K562 (cell line): ENCODE data around the gene GNAZ. TPM values are rescaled to one million over a fixed set of nuclear protein-coding genes. Genes with fewer than 3 reads are reported as not detected.
A peak's percentile ranks its signal among the peaks of the same experiment; 100 is the strongest.

Experiments
- ATAC-seq: fragments of 200-7000 bp; cut with Tn5 transposase; 3 replicates; pipeline ENCODE4 v1.9.1; 2020; ENCODE audit warnings: moderate library complexity
- BruUV-seq: library from RNA; stranded (reverse); fragments of 400-500 nt; replicated peaks from 2 replicates; lab custom pipeline; 2021; lab: Mats Ljungman, UMichigan
- CTCF ChIA-PET: fragments of 300-600 bp; formaldehyde crosslinking; extraction: SDS; loops from one replicate; lab custom pipeline; 2021; ENCODE audit warnings: low intra/inter-chr PET ratio; lab: Yijun Ruan, JAX
- POLR2A ChIA-PET: fragments of 300-600, 350-650 bp; sonication (Branson Sonifier 250); formaldehyde crosslinking; extraction: SDS; loops from one replicate; lab custom pipeline; 2021; ENCODE audit warnings: antibody characterized with exemption, inconsistent platforms; lab: Yijun Ruan, JAX
- DNase-seq, 4 experiments: peaks; one replicate each; pipeline versions ENCODE4 v3.0.0 to v3.0.0-alpha.2; 2011 to 2018; ENCODE audit warnings: low spot score in 3 of 4, mixed read lengths in 3 of 4; ENCODE audit errors: extremely low read depth in 1 of 4
- FAIRE-seq: peaks from 2 replicates; lab custom pipeline; 2011; peaks lifted over from hg19 to GRCh38; lab: Jason Lieb, UNC
- H2AFZ ChIP-seq: 2 replicates; pipeline ENCODE4 v1.6.0; 2011; ENCODE audit warnings: low read depth, low read length, control low read depth, inconsistent platforms
- H3K27ac ChIP-seq: fragments of 200-600 bp; 3 replicates; pipeline ENCODE4 v1.8.0; 2011; ENCODE audit warnings: low read depth, mild to moderate bottlenecking, control low read depth, inconsistent platforms, low read length, moderate library complexity, mixed read lengths; ENCODE audit errors: extremely low read depth
- H3K27me3 ChIP-seq, 2 experiments: fragments of 300-600 bp in 1 of 2; 2 replicates in 1 of 2; 3 replicates in 1 of 2; pipeline versions ENCODE4 v1.6.0 to v1.8.0; 2011; ENCODE audit warnings: inconsistent platforms in 2 of 2, low read length in 2 of 2, mild to moderate bottlenecking in 1 of 2, mixed read lengths in 1 of 2, moderate library complexity in 1 of 2; ENCODE audit not compliant: control insufficient read depth in 2 of 2, insufficient read depth in 2 of 2
- H3K36me3 ChIP-seq: fragments of 300-600 bp; 3 replicates; pipeline ENCODE4 v1.8.0; 2011; ENCODE audit warnings: mild to moderate bottlenecking, low read length, inconsistent platforms; ENCODE audit not compliant: control insufficient read depth, insufficient read depth
- H3K4me1 ChIP-seq, 2 experiments: fragments of 200-600 bp in 1 of 2; replicated peaks in 1 of 2; 2 replicates in 1 of 2; 3 replicates in 1 of 2; pipeline versions ENCODE4 v1.5.1 to v1.8.0; 2011; ENCODE audit warnings: inconsistent platforms in 2 of 2, low read length in 2 of 2, mild to moderate bottlenecking in 1 of 2, mixed read lengths in 1 of 2, moderate library complexity in 1 of 2; ENCODE audit not compliant: control insufficient read depth in 2 of 2, insufficient read depth in 2 of 2
- H3K4me2 ChIP-seq: 2 replicates; pipeline ENCODE4 v1.6.1; 2011; ENCODE audit warnings: low read length, control low read depth, inconsistent platforms, mixed read lengths; ENCODE audit not compliant: insufficient read depth
- H3K4me3 ChIP-seq: fragments of 200-600 bp; sonication (generic), shearing (Covaris generic); 2 replicates; pipeline ENCODE4 v1.5.1; 2016; ENCODE audit warnings: control low read depth, inconsistent platforms
- H3K79me2 ChIP-seq: fragments of 200-600 bp; 3 replicates; pipeline ENCODE4 v1.8.0; 2011; ENCODE audit warnings: low read length, inconsistent platforms; ENCODE audit not compliant: control insufficient read depth, insufficient read depth
- H3K9ac ChIP-seq, 2 experiments: 2 replicates each; pipeline versions ENCODE4 v1.6.0 to v1.6.1; 2011; ENCODE audit warnings: low read depth in 2 of 2, low read length in 2 of 2, control low read depth in 1 of 2, inconsistent platforms in 1 of 2, mild to moderate bottlenecking in 1 of 2, mixed read lengths in 1 of 2; ENCODE audit not compliant: insufficient read depth in 1 of 2
- H3K9me1 ChIP-seq: one replicate; pipeline ENCODE4 v1.6.0; 2011; ENCODE audit warnings: inconsistent platforms, mild to moderate bottlenecking, low read length, moderate library complexity; ENCODE audit not compliant: control insufficient read depth, insufficient read depth
- H3K9me3 ChIP-seq: replicated peaks from 2 replicates; pipeline ENCODE4 v1.5.1; 2011; ENCODE audit warnings: low read depth, low read length, inconsistent platforms; ENCODE audit not compliant: control insufficient read depth, insufficient read depth
- H4K20me1 ChIP-seq: replicated peaks from 2 replicates; pipeline ENCODE4 v1.6.1; 2011; ENCODE audit warnings: low read length, inconsistent platforms, mixed read lengths; ENCODE audit not compliant: control insufficient read depth, insufficient read depth
- BCOR ChIP-seq: fragments of 450-650 bp; IDR thresholded peaks from 2 replicates; pipeline ENCODE4 v1.6.1; 2016
- BDP1 ChIP-seq: IDR thresholded peaks from 3 replicates; pipeline ENCODE4 v1.6.1; 2011; ENCODE audit not compliant: insufficient read length, insufficient read depth
- CHCHD3 ChIP-seq: fragments of 250-450 bp; sonication (Bioruptor Pico); IDR thresholded peaks from 2 replicates; pipeline ENCODE4 v2.1.2; 2022; ENCODE audit warnings: mild to moderate bottlenecking
- POLR2H ChIP-seq: IDR thresholded peaks from 2 replicates; pipeline ENCODE4 v1.6.1; 2016; ENCODE audit warnings: missing genetic modification characterization, low read depth, mild to moderate bottlenecking, control low read depth, missing compliant biosample characterization, moderate library complexity
- PRMT5 ChIP-seq: sonication (generic); formaldehyde crosslinking; IDR thresholded peaks from 2 replicates; pipeline ENCODE4 v1.5.0; 2020; ENCODE audit warnings: missing genetic modification reagents
- SMAD3 ChIP-seq: fragments of 450-650 bp; formaldehyde crosslinking; conservative IDR thresholded peaks from 2 replicates; pipeline ENCODE4 v1.4.0; 2020; ENCODE audit warnings: mild to moderate bottlenecking
- U2AF1 ChIP-seq: fragments of 200-400 bp; formaldehyde crosslinking; optimal IDR thresholded peaks from 2 replicates; pipeline ENCODE3; 2017; ENCODE audit warnings: mild to moderate bottlenecking, low read depth, low read length, moderate library complexity
- ZNF354B ChIP-seq: fragments of 250-450 bp; sonication (Bioruptor Pico); IDR thresholded peaks from 2 replicates; pipeline ENCODE4 v1.4.0; 2020
- WGBS: fragments of 100-300 bp; shearing (Covaris generic); methylation state at CpG from one replicate; pipeline ENCODE4 v1.1.6; 2016; ENCODE audit warnings: low coverage, mixed read lengths; ENCODE audit not compliant: insufficient coverage; ENCODE audit errors: missing lambda C conversion rate; 5-methylcytosine and 5-hydroxymethylcytosine counted together
- in situ Hi-C: fragments of 300-500 bp; cut with MboI; formaldehyde crosslinking; loops from 4 replicates; pipeline ENCODE4 v1.15.0; 2018; ENCODE audit warnings: inconsistent platforms, mixed read lengths
- intact Hi-C: fragments of 100-400 bp; cut with micrococcal nuclease; formaldehyde crosslinking; loops from 2 replicates; pipeline ENCODE4 v1.14.2; 2022
- polyA plus RNA-seq, 8 experiments: library from polyadenylated mRNA; depleted of rRNA in 4 of 8; stranded (reverse) in 5 of 8; unstranded in 3 of 8; fragments of >200 nt; fragmentation: Nextera tagmentation in 2 of 8; fragmentation: Illumina TruSeq in 1 of 8; extraction: Ambion mirVana in 2 of 8; extraction: Trizol in 1 of 8; gene quantifications; 2 replicates each; pipeline versions ENCODE4 v1.2.1 to v1.2.3, GENCODE V29; 2011 to 2014; ENCODE audit warnings: inconsistent platforms in 1 of 8, missing spikeins in 1 of 8
- total RNA-seq, 7 experiments: library from RNA; depleted of rRNA in 6 of 7; stranded (reverse); fragments of >200 nt in 6 of 7; fragmentation: Illumina TruSeq in 2 of 7; extraction: Trizol in 2 of 7; gene quantifications; 2 replicates each; pipeline versions ENCODE4 v1.2.1 to v1.2.3, GENCODE V29; 2011 to 2021; ENCODE audit warnings: low replicate concordance in 1 of 7
- TF ChIP-seq, protein P1 (sequence below), 2 experiments: IDR thresholded peaks in 1 of 2; conservative IDR thresholded peaks in 1 of 2; 2 replicates each; pipeline ENCODE4 v1.6.1; 2016; ENCODE audit warnings: low read depth in 2 of 2, mild to moderate bottlenecking in 1 of 2, missing compliant biosample characterization in 1 of 2, missing genetic modification characterization in 1 of 2, moderate library complexity in 1 of 2
- TF ChIP-seq, protein P2 (sequence below): fragments of 200-800 bp; sonication (Bioruptor generic); IDR thresholded peaks from 2 replicates; pipeline ENCODE4 v1.6.1; 2017; ENCODE audit warnings: missing genetic modification characterization, missing compliant biosample characterization
- TF ChIP-seq, protein P3 (sequence below), 2 experiments: IDR thresholded peaks; 2 replicates each; pipeline ENCODE4 v1.6.1; 2011; ENCODE audit warnings: borderline replicate concordance in 1 of 2, control low read depth in 1 of 2, low read depth in 1 of 2, low read length in 1 of 2, mild to moderate bottlenecking in 1 of 2, mixed read lengths in 1 of 2, moderate library complexity in 1 of 2; ENCODE audit not compliant: insufficient read depth in 1 of 2, insufficient read length in 1 of 2, poor library complexity in 1 of 2, severe bottlenecking in 1 of 2; ENCODE audit errors: extremely low read depth in 1 of 2
- TF ChIP-seq, protein P4 (sequence below): fragments of 250-450 bp; sonication (Bioruptor Pico); IDR thresholded peaks from 2 replicates; pipeline ENCODE4 v1.9.0; 2021; ENCODE audit warnings: mild to moderate bottlenecking, inconsistent platforms

GNAZ gene
- total and polyA plus RNA-seq, 9 of the 15 experiments (the other 6 are each of a cell fraction or from before 2014, with no cell fraction given): 0.04 to 0.22 (median 0.13) TPM; not detected in 3

DNA sequence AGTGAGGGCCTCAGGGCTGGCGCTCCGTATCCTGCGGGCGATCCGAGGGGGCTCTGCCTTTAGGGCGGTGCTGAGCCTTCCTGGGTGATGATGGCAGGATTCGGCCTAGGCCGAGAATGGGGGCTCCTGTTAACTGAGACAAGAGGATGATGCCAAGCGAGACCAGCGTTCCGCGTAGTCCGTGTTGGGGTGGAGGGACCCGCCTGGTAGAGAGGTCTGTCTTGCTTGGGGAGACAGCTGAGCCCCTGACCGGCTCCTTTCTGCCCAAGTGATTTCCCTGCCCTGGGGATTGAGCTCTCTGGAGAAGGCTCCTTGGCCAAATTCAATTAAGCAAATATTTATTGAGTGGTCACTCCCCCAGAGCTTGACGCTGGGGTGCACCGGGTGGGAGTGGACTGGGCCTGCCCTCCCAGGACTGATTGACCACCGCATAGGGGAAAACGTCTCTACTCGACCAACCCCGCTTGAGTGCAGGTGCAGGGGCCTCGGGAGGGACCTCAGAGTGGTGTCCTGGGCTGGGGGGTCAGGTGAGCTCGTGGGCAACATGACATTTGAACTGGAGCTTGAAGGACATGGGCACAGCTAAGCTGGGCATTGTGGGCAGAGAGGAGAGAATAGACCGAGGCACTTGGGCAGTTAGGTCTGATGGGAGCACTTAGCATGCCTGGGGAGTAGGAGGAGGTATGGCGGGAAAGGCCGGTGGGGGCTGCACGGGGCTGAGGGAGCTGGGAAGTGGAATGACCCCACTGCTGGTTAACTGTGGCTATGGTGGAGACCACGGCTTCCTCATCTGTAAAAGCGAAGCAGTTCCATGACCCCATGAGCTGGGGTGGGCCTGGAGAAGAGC is 1.1 kb downstream of the GNAZ start:
- Histone ChIP-seq H3K4me2 (no peak overlapping the region), H2AFZ (no peak overlapping the region), H3K9ac (peak overlapping the region in 1 of 2 experiments; percentile 4; a peak in 1 of 4 replicates), H3K4me3 (no peak overlapping the region), H3K9me1 (peaks cover 14% of the 10 kb centered on the region), H3K9me3 (no peaks in the 10 kb centered on the region), H4K20me1 (peaks cover 79% of the 10 kb centered on the region), H3K79me2 (no peaks in the 10 kb centered on the region), H3K4me1 (peaks cover 4 to 22% of the 10 kb centered on the region in 2 experiments; a peak in 4 of 5 replicates), H3K36me3 (no peaks in the 10 kb centered on the region), H3K27me3 (peaks cover 68 to 91% of the 10 kb centered on the region in 2 experiments), H3K27ac (no peak overlapping the region)
- intact Hi-C loops: no loop called here
- in situ Hi-C loops: no loop called here
- 33% methylated on average over 29 of the region's 29 CpGs for WGBS
- ChIA-PET POLR2A (interaction anchor here (0.5 to 9.8 kb wide), 26 partner anchors 6 to 201 kb away, joined by 3 to 136 read pairs (median 4); no protein-coding TSS in a partner anchor), CTCF (interaction anchor here (0.9 kb wide), 1 partner anchor 15 kb away, joined by 3 read pairs; no protein-coding TSS in a partner anchor)
- ATAC-seq: no peak
- FAIRE-seq: no peak
- BruUV-seq: no TSS peak
- peak in 1 of 4 experiments; percentile 56 for DNase-seq
- TF ChIP-seq, protein P1, sequence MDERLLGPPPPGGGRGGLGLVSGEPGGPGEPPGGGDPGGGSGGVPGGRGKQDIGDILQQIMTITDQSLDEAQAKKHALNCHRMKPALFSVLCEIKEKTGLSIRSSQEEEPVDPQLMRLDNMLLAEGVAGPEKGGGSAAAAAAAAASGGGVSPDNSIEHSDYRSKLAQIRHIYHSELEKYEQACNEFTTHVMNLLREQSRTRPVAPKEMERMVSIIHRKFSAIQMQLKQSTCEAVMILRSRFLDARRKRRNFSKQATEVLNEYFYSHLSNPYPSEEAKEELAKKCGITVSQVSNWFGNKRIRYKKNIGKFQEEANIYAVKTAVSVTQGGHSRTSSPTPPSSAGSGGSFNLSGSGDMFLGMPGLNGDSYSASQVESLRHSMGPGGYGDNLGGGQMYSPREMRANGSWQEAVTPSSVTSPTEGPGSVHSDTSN (CRISPR knock-in tag; IDR thresholded peaks at IDR 0.05; ENCODE audit: low read depth): 0 out of 2 replicates have a peak, but pooled peaks have one; percentile 4
- TF ChIP-seq, protein P1 (tag; conservative IDR thresholded peaks at IDR 0.05; ENCODE audit: low read depth): no peak
- TF ChIP-seq BDP1 (no peak), BCOR (no peak), CHCHD3 (0 out of 2 replicates have a peak, but pooled peaks have one; percentile 11), U2AF1 (no peak), POLR2H (tag) (no peak), PRMT5 (peak; percentile 83), ZNF354B (CRISPR knock-in tag) (no peak), SMAD3 (CRISPR knock-in tag) (no peak)
- TF ChIP-seq, protein P2, sequence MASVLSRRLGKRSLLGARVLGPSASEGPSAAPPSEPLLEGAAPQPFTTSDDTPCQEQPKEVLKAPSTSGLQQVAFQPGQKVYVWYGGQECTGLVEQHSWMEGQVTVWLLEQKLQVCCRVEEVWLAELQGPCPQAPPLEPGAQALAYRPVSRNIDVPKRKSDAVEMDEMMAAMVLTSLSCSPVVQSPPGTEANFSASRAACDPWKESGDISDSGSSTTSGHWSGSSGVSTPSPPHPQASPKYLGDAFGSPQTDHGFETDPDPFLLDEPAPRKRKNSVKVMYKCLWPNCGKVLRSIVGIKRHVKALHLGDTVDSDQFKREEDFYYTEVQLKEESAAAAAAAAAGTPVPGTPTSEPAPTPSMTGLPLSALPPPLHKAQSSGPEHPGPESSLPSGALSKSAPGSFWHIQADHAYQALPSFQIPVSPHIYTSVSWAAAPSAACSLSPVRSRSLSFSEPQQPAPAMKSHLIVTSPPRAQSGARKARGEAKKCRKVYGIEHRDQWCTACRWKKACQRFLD (CRISPR knock-in tag): no peak
- TF ChIP-seq, protein P3, sequence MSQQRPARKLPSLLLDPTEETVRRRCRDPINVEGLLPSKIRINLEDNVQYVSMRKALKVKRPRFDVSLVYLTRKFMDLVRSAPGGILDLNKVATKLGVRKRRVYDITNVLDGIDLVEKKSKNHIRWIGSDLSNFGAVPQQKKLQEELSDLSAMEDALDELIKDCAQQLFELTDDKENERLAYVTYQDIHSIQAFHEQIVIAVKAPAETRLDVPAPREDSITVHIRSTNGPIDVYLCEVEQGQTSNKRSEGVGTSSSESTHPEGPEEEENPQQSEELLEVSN (IDR thresholded peaks at IDR 0.05; ENCODE audit: borderline replicate concordance in 1 of 2, extremely low read depth in 1 of 2, insufficient read depth in 1 of 2, insufficient read length in 1 of 2, low read depth in 1 of 2, low read length in 1 of 2, poor library complexity in 1 of 2, severe bottlenecking in 1 of 2): peak in 1 of 2 experiments; percentile 17
- TF ChIP-seq, protein P4, sequence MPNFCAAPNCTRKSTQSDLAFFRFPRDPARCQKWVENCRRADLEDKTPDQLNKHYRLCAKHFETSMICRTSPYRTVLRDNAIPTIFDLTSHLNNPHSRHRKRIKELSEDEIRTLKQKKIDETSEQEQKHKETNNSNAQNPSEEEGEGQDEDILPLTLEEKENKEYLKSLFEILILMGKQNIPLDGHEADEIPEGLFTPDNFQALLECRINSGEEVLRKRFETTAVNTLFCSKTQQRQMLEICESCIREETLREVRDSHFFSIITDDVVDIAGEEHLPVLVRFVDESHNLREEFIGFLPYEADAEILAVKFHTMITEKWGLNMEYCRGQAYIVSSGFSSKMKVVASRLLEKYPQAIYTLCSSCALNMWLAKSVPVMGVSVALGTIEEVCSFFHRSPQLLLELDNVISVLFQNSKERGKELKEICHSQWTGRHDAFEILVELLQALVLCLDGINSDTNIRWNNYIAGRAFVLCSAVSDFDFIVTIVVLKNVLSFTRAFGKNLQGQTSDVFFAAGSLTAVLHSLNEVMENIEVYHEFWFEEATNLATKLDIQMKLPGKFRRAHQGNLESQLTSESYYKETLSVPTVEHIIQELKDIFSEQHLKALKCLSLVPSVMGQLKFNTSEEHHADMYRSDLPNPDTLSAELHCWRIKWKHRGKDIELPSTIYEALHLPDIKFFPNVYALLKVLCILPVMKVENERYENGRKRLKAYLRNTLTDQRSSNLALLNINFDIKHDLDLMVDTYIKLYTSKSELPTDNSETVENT: peak; percentile 84; the same call in 1 of the 2 replicates
